Activated CD4-positive, alpha-beta T cell treated with anti-CD3 and anti-CD28 coated beads, Interleukin-10, Interleukin-2, amounts not matched to agents 100 ng/mL and 50 ng/mL, durations not matched to agents 16 hours and 8 hours (primary cell): Measurements from ENCODE around the gene CYP1B1.
"Not testable (repeated sequence)": the region's sequence is repeated elsewhere in the genome, so short reads cannot be mapped to it uniquely, and the experiment has no call there.

Source experiments
- DNase-seq: peaks from one replicate; pipeline ENCODE4 v3.0.0-alpha.2; 2020

Gene CYP1B1

DNA sequence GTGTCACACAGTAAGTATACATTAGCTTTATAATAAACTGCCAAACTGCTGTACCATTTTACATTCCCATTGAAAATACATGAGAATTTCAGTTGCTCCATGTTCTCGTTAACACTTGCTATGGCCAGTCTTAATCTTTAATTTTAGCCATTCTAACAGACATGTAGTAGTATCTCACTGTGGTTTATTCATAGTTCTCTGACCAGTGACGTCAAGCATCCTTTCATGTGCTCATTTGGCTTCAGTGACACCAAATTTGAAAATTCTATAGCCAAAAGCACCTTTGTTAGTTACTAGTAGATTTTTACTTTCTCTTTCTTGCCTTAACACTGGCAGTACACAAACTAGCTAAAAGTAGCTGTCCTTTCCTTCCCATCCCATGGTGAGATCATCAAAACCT is 43.0 kb downstream of the CYP1B1 start:
- DNase-seq, result no peak

DNA sequence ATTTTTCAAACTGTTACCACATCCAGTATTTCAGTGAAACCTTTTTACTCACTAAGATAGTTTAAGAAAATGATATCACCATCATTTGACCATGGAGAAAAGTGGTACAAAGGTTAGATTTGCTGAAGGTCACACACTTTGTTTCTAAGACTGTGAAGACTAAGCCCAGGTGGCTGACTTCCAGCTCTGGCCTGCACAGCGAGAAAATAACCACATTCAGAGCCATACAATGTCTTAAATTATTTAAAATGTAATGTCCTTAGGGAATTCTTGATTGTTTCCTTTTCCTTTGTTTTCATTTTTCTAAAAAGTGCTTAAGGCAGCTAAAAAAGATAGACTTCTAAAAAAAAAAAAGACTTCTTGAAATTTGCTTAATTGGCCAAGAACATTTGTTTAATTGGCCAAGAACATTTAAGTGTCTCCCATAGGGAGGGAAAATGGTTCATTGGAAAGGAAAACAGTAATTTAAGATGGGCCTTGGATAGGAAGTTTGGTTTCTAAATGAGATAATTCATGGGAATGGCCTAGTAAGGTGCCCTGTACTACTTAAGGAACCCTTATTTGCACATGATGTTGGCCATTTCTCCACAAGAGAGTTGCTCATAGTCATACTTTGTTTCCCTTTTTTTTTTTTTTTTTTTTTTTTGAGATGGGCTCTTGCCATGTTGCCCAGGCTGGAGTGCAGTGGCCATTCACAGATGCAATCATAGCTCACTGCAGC is 45.2 kb downstream of the CYP1B1 start:
- DNase-seq, result no peak

DNA sequence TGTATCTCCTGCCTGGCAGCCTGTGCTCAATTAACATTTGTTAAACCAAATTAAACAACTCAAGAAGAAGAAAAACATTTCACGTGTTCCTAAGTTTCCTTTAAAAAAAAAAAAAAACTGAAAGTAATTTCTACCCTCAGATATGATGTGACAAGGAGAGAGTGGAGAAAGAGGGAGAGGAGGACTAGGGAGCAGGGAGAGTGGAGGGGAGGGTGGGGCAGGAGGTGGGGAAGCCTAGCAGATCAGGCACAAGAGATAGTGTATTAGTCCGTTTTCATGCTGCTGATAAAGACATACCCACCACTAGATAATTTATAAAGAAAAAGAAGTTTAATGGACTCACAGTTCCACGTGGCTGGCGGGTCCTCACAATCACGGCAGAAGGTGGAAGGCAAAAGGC is 46.4 kb downstream of the CYP1B1 start:
- DNase-seq, result no peak

DNA sequence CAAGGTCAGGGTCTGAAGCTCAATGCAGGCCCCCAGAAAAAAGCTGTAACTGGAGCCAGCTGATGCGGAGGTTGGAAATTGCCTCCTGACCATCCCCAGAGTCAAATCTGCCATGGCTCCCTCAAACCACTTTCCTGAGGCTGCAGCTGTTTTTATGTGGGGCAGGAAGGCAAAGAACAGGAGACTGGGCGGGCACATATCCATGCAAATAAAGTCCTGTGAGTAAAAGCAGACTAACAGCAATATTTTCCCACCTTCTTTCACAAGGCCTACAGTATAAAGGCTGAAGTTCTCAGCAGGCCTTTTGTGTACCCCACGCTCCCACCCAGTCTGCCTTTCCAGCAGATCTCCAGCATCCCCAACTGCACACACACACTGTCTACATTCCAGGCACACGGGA is 47.1 kb downstream of the CYP1B1 start:
- no peak for DNase-seq

DNA sequence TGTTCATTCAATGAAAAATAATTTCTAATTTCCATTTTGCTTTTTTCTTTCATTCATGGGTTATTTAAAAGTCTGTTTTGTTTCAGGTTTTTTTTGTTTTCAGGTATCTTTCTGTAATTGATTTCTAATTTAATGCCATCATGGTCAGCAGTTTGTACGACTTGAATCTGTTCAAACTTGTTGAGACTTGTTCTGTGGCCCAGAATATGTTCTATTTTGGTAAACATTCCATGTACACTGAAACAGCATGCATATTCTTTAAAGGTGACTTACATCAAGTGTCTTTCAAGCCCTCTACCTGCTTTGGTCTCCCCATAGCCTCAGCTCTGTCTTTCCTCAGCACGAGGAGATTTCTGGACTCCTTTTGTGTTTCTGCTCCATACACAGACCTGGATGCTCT is 49.1 kb downstream of the CYP1B1 start:
- DNase-seq, result no peak

DNA sequence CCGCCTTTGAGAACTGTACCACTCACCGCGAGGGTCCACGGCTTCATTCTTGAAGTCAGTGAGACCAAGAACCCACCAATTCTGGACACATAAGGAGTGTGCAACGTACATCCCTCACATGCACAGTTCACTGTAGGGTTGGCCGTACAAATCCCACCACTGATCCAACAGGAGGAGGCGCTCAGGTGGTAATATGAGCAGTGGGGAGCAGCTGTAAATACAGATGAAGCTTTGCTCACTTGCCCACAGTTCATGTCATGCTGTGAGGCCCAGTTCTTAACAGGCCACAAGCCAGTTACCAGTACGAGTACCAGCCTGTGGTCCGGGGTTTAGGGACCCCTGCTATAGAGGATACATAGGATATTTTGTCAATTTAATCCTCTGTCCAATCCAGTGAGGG is 54.4 kb downstream of the CYP1B1 start:
- no peak for DNase-seq

DNA sequence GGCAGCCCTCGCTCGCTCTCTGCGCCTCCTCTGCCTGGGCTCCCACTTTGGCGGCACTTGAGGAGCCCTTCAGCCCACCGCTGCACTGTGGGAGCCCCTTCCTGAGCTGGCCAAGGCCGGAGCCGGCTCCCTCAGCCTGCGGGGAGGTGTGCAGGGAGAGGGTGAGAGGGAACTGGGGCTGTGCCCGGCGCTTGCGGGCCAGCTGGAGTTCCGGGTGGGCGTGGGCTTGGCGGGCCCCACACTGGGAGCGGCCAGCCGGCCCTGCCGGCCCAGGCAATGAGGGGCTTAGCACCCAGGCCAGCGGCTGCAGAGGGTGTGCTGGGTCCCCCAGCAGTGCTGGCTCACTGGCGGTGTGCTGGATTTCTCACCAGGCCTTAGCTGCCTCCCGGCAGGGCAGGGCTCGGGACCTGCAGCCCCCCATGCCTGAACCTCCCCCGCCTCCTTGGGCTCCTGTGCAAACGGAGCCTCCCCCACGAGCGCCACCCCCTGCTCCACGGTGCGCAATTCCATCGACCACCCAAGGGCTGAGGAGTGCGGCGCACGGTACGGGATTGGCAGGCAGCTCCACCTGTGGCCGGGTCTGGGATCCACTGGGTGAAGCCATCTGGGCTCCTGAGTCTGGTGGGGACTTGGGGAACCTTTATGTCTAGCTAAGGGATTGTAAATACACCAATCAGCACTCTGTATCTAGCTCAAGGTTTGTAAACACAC is 55.4 kb downstream of the CYP1B1 start:
- DNase-seq, result not testable (repeated sequence)

DNA sequence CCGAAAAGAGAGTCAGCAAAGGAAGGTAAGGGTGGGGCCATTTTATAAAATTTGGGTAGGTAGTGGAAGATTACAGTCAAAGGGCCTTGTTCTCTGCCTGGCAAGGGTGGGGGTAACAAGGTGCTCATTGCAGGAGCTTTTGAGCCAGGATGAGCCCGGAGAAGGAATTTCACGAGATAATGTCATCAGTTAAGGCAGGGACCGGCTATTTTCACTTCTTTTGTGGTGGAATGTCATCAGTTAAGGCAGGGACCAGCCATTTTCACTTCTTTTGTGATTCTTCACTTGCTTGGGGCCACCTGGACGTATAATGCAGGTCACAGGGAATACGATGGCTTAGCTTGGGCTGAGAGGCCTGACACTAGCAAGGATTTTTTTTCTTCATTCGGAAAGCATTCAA is 58.1 kb downstream of the CYP1B1 start:
- DNase-seq, result no peak
